GM19324 (cell line): ENCODE measurements around the gene PARPBP.
"Not testable (repeated sequence)": the region's sequence is repeated elsewhere in the genome, so short reads cannot be mapped to it uniquely, and the experiment has no call there.

Experiments
- ATAC-seq: cut with Tn5 transposase; IDR thresholded peaks from one replicate; pipeline ENCODE4 v1.9.1; 2021; ENCODE audit warnings: mild to moderate bottlenecking, moderate library complexity; ENCODE audit not compliant: unreplicated experiment, low FRiP score

The PARPBP gene

GRCh38 chr12:102119674-102120563 lies at the start of gene PARPBP, which contains the start of gene NUP37:
PARPBP (plus strand) TSS chr12:102120183; CDS start chr12:102123889, 3,706 bp downstream.
NUP37 (minus strand) TSS chr12:102120114; CDS start chr12:102118518, 1,596 bp downstream.
- ATAC-seq: peak; percentile 97

- not testable (repeated sequence) for ATAC-seq
Observed at GRCh38 chr12:102072092-102072491, 47.9 kb upstream of the PARPBP start.

- no peak for ATAC-seq
Observed at GRCh38 chr12:102080842-102081241, 39.1 kb upstream of the PARPBP start.

- ATAC-seq: not testable (repeated sequence)
Observed at GRCh38 chr12:102089228-102089835, 30.7 kb upstream of the PARPBP start.

- no peak for ATAC-seq
Observed at GRCh38 chr12:102093319-102093718, 26.7 kb upstream of the PARPBP start.

GRCh38 chr12:102095677-102096263 lies 24.2 kb upstream of the PARPBP start:
- ATAC-seq: no peak

GRCh38 chr12:102096855-102097254 lies 23.1 kb upstream of the PARPBP start:
- ATAC-seq: no peak

GRCh38 chr12:102106905-102107304 lies 13.1 kb upstream of the PARPBP start:
- ATAC-seq: no peak

- no peak for ATAC-seq
Observed at GRCh38 chr12:102107970-102108369, 12.0 kb upstream of the PARPBP start.

- ATAC-seq: no peak
Observed at GRCh38 chr12:102110782-102111181, 9.2 kb upstream of the PARPBP start.

- no peak for ATAC-seq
Observed at GRCh38 chr12:102114212-102114611, 5.8 kb upstream of the PARPBP start.

- ATAC-seq: no peak
Observed at GRCh38 chr12:102116392-102116791, 3.6 kb upstream of the PARPBP start.

- ATAC-seq: no peak
Observed at GRCh38 chr12:102118874-102119273, 1.1 kb upstream of the PARPBP start.

GRCh38 chr12:102120564-102120873 lies 536 bp downstream of the PARPBP start:
- no peak for ATAC-seq

- no peak for ATAC-seq
Observed at GRCh38 chr12:102120886-102121285, 903 bp downstream of the PARPBP start.

- ATAC-seq: not testable (repeated sequence)
Observed at GRCh38 chr12:102121328-102121727, 1.3 kb downstream of the PARPBP start.

- not testable (repeated sequence) for ATAC-seq
Observed at GRCh38 chr12:102130720-102131119, 10.7 kb downstream of the PARPBP start.

GRCh38 chr12:102131442-102131841 lies 11.5 kb downstream of the PARPBP start:
- ATAC-seq: not testable (repeated sequence)

GRCh38 chr12:102137619-102138018 lies 17.6 kb downstream of the PARPBP start:
- not testable (repeated sequence) for ATAC-seq

- ATAC-seq: not testable (repeated sequence)
Observed at GRCh38 chr12:102142866-102143373, 22.9 kb downstream of the PARPBP start.

GRCh38 chr12:102144221-102144620 lies 24.2 kb downstream of the PARPBP start:
- no peak for ATAC-seq
